WI38 (cell line): ENCODE results near the gene SSTR5.
"Not testable (repeated sequence)": the region's sequence is repeated elsewhere in the genome, so short reads cannot be mapped to it uniquely, and the experiment has no call there.

ENCODE experiments used
- H3K4me3 ChIP-seq: 2 replicates; pipeline ENCODE4 v1.5.1; 2011; ENCODE audit warnings: low read depth, mild to moderate bottlenecking, control low read depth, low read length
- CTCF ChIP-seq: IDR thresholded peaks from 2 replicates; pipeline ENCODE4 v1.5.1; 2012; ENCODE audit warnings: low read depth, mild to moderate bottlenecking, control low read depth, low read length

The SSTR5 gene

GRCh38 chr16:1082266-1082951 is 9.9 kb downstream of the SSTR5 start:
- no peak overlapping the region for H3K4me3 ChIP-seq
- TF ChIP-seq CTCF, result no peak

- TF ChIP-seq CTCF, result no peak
- no peak overlapping the region for H3K4me3 ChIP-seq
Observed at GRCh38 chr16:1082952-1083675, 10.6 kb downstream of the SSTR5 start.

GRCh38 chr16:1084971-1085370 is 12.4 kb downstream of the SSTR5 start:
- no peak overlapping the region for H3K4me3 ChIP-seq
- no peak for TF ChIP-seq CTCF

GRCh38 chr16:1086443-1086842 is 13.9 kb downstream of the SSTR5 start:
- not testable (repeated sequence) for H3K4me3 ChIP-seq

- no peak overlapping the region for H3K4me3 ChIP-seq
Observed at GRCh38 chr16:1088295-1089170, 16.0 kb downstream of the SSTR5 start.

GRCh38 chr16:1089439-1089821 is 16.9 kb downstream of the SSTR5 start:
- TF ChIP-seq CTCF, result no peak
- H3K4me3 ChIP-seq, result no peak overlapping the region

More at GRCh38 chr16:1088295-1089170, 16.0 kb downstream of the SSTR5 start:
- TF ChIP-seq CTCF, result no peak

- TF ChIP-seq CTCF, result no peak
- no peak overlapping the region for H3K4me3 ChIP-seq
Observed at GRCh38 chr16:1089822-1090619, 17.5 kb downstream of the SSTR5 start.
